T47D (cell line): ENCODE results near the gene KRT6B.
A peak's percentile ranks its signal among the peaks of the same experiment; 100 is the strongest.

ENCODE experiments used
- DNase-seq, 2 experiments: peaks; one replicate each; pipeline versions ENCODE4 v3.0.0 to v3.0.0-alpha.2; 2011 to 2012; ENCODE audit warnings: low read depth in 1 of 2, low spot score in 1 of 2
- JUND ChIP-seq: IDR thresholded peaks from 2 replicates; pipeline ENCODE4 v1.6.1; 2012; ENCODE audit warnings: low read depth
- in situ Hi-C: cut with HindIII; loops from 2 replicates; pipeline ENCODE4 v1.10.0; 2016; ENCODE audit warnings: low sequenced_read_pairs, low pct_unique_long_range_greater_than_20kb

The KRT6B gene

DNA sequence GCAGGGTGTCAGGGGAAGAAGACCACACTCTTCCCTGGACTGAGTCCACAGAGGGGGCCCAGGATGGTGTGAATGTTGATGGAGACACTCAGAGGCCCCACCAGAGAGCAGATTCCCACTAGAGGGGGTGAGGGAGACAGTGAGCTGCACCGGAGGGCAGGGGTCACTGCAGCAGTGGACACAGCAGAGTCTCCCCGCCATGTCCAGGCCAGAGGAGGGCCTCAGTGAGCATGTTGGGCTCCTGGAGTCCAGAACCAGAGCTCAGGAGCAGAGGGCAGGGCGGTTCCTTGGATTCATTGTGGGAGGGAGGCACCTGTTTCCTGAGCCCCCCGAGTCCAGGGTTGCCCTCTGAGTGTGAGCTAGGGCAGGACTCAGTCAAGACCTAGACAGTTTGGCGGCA is 44.0 kb downstream of the KRT6B start:
- no peak for TF ChIP-seq JUND
- DNase-seq, result no peak
- in situ Hi-C loops, result no loop called here

DNA sequence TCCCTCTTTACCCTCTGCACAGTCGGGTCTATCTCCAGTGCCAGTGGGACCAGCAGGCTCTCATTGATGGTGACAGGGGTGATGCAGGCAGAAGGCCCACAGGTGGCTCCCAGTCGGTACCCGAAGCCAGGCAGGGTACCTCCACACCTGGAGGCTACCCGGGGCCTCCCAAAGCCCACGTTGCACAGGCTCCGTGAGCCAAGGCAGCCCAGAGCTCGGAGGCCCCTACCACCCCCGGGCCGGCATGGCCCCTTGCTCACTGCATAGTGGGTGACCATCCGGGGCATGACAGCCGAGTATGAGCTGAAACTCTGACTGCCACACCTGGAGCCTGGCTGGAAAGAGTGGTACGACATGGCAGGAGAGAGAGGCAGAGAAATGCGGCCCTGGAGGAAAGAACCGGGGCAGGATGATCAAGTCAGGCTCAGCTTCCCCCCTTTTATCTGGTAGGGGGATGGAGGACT is 46.0 kb downstream of the KRT6B start, which contains the start of gene KRT82:
TSS of gene KRT82 (minus strand) at position 414 of the 464 bp plus-strand sequence. CDS start at position 356, 58 bp downstream.
- no peak for TF ChIP-seq JUND
- no peak for DNase-seq
- in situ Hi-C loops, result no loop called here

DNA sequence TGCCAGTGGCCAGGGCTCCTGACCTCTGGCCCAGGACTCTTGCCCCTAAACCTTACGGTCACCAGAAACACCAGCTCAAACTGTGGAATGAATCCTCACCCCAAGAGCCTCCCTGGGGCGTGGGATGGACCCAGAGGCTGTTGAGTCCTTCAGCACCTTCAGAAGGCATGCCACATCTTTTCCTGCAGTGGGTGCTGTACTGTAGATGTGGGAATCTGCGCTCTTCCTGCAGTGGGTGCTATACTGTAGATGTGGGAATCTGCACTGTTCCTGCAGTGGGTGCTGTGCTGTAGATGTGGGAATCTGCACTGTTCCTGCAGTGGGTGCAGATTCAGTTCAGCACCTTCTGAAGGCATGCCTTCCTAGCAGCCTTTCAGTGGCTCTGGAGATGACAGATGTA is 47.0 kb downstream of the KRT6B start:
- in situ Hi-C loops, result no loop called here
- TF ChIP-seq JUND, result no peak

DNA sequence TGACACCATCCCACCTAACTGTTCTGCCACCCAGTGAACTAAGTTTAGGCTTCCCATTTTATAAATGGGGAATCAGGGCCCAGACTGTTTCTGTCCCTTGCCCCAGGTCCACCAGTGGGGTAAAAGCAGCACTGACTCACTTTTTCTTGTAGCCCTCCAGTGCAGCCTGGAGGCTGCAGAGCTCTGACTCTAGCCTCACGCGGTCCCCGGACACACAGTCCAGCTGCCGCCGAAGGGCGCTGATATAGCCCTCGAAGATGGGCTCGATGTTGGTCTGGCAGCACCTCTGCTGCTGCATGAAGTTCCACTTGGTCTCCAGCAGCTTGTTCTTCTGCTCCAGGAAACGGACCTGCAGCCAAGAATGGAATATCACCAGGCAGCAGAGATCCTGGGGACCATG is 48.4 kb downstream of the KRT6B start:
- no peak for DNase-seq
- in situ Hi-C loops, result no loop called here
- no peak for TF ChIP-seq JUND

More for the DNA sequence above, 47.0 kb downstream of the KRT6B start:
- no peak for DNase-seq

DNA sequence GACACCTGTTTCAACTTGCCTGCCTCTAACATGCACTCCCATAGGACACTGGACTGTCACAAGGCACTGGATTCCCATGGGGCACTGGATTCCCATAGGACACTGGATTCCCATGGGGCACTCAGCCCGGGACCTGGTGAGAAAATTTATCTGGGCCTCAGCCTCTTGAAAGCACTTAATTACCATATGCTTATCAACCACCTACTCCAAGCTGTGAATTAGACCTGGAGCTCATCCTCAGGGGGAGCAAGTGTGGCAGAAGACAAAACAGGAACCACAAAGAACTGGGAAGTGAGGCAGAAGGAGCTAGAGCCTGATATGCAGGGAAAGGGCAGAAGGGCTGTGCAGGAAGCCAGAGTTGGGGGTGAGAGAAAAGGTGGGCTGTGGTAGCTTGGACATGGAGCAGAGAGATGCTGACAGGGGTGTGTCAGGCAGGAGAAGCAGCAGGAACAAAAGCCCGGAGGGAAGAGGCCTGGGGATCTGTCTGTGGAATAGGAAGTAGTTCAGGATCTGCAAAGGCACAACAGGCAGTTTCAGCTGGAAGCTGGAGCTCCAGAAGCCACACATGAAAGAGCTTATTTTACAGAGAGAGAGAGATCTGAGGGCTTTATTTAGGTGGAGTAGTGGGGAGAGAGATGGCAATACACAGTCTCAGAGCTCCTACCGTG is 48.9 kb downstream of the KRT6B start:
- in situ Hi-C loops, result no loop called here
- no peak for DNase-seq
- no peak for TF ChIP-seq JUND

DNA sequence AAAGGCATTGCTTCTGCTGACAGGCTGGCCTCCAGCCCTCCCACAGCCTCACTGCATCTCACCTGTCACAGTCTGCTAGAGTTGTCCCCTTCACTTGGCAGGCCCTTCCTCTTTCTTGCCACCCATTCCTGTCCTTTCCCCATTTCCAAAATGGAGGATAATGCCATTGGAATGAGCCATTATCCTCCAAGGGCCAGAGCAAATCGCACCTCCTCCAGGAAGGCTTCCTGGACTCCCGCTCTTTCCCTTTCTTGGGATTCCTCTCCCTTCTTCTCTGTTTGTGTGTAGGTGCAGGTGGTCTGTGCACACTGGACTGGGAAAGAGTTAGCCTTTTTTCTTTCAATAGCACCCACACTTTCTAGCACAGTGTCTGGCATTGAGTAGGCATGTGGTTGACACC is 49.6 kb downstream of the KRT6B start:
- in situ Hi-C loops, result no loop called here
- no peak for DNase-seq
- no peak for TF ChIP-seq JUND

DNA sequence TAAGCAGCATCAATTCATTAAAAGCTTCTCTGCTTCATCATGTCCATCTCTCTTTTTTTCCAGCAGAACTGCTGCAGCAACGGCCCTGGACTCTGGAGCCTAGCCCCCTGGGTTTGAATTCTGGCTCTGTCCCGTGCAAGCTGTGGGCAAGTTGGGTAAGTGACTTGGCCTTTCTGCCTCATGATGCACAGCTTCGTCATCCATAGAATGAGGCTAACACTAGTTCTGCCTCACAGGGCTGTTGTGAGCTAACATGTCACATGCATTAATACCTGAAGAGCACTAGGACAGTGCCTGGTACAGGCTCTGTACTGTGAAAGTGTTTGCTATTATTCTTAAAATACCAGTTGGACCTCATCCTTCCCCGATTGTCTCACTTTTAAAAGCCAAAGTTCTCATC is 50.0 kb downstream of the KRT6B start:
- in situ Hi-C loops, result no loop called here
- TF ChIP-seq JUND, result no peak
- no peak for DNase-seq

DNA sequence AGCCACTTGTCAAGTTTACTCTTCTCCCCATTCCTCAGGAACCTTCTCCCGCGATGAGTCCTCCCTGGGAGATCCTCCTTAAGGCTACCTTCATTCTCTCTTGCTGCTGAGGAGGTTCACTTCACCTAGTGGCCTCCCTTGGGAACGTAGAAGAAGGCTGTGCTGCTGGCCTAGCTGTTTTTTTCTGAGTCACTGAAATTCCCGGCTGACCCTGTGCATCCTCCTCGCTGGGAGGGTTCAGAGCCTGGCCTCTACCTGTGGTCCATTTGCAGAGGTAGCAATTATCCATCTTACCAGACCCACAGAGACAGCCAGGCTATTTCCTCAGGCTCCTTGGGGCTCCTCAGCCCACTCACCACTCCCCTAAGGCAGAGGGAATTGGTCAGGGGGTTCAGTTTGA is 50.4 kb downstream of the KRT6B start:
- TF ChIP-seq JUND, result no peak
- in situ Hi-C loops, result no loop called here
- DNase-seq, result no peak

DNA sequence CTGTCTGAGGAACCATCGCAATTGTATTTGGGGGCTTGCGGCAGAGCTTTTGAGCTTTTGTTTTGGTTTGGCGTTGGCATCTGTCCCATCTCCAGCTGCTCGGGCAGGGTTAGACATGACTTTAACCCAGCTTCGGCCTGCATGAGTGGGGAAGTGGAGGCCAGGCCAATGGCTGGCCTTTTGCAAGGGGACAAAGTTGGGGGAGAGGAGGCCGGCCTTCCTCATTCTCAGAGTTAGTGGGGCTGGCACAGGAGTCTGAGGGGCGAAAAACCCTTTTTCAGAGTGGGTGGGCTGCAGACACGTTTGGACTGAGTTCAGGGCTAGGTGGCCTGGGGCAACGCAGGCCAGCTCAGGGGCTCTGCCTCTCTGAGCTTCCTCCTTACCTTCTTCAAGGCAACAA is 51.0 kb downstream of the KRT6B start:
- in situ Hi-C loops, result no loop called here
- DNase-seq, result no peak
- TF ChIP-seq JUND, result no peak

DNA sequence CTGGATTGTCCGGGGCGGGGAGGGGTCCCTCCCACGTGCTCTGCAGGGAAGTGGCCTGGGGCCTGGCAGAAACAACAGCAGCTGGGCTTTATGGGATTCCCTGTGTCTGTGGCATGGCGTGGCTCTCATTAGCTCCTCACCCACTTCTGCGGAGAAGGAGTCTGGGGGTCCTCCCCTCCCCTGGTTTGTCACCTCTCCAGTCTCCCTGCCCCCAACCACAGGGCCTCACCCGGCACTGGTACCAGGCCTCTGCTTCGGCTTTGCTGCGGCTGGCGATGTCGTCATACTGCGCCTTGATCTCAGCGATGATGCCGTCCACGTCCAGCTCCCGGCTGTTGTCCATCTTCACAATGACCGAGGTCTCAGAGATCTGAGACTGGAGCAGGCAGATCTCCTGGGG is 52.2 kb downstream of the KRT6B start:
- no peak for TF ChIP-seq JUND
- no peak for DNase-seq
- in situ Hi-C loops, result no loop called here

DNA sequence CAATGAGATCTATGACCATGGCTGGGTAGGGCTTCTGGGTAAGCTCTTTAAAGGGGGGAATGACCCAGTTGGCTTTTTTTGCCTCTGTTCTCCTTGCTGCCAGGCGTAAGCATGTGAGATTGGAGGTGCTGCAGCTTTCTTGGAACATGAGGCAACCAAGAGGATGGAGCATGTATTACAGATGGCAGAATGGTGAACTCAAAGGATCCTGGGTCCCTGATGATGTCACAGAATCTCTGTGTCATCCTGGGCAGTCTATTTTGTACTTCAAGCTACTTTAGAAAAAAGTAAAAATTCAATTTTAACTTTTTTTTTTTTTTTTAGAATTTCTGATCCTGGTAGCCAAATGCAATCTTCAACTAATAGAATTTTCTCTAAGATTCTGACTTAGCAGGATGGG is 53.8 kb downstream of the KRT6B start:
- peak in 1 of 2 experiments; percentile 14 for DNase-seq
- no peak for TF ChIP-seq JUND
- in situ Hi-C loops, result no loop called here

DNA sequence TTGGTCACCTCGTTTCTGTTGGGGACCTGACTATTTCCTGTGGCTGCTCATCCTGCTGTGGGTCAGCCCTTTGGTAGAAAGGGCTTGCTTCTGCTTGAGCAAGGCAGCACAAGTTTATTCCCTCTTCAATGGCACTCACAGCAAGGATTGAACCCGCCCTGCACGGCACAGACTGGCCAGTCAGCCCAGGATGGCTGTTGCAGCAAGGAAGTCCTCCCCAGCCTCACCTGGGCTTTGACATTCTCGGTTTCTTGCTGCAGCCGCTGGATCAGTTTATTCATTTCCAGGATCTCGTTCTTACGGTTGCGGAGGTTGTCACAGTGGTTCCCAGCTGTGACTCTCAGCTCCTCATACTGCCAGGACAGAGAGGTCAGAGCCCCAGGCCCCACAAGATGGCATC is 55.3 kb downstream of the KRT6B start:
- in situ Hi-C loops, result no loop called here
- no peak for TF ChIP-seq JUND
- DNase-seq, result no peak
